Brain microvascular endothelial cell (primary cell): ENCODE results near the gene FUT8.

ENCODE experiments used
- DNase-seq: peaks from one replicate; pipeline ENCODE4 v3.0.0-alpha.2; 2020
- H3K27ac ChIP-seq: fragments of 250-450 bp; sonication (Bioruptor Pico); 2 replicates; pipeline ENCODE4 v1.5.1; 2020; ENCODE audit warnings: mild to moderate bottlenecking, moderate library complexity
- H3K27me3 ChIP-seq: fragments of 250-450 bp; sonication (Bioruptor Pico); replicated peaks from 2 replicates; pipeline ENCODE4 v1.5.1; 2020; ENCODE audit warnings: mild to moderate bottlenecking
- H3K36me3 ChIP-seq: fragments of 250-450 bp; sonication (Bioruptor Pico); replicated peaks from 2 replicates; pipeline ENCODE4 v1.5.1; 2020; ENCODE audit warnings: mild to moderate bottlenecking
- H3K4me3 ChIP-seq: 2 replicates; pipeline ENCODE4 v1.5.1; 2011; ENCODE audit warnings: low read depth, mild to moderate bottlenecking, control low read depth, low read length, moderate library complexity
- in situ Hi-C: cut with HindIII; loops from 2 replicates; pipeline ENCODE4 v1.10.0; 2017; ENCODE audit warnings: low sequenced_read_pairs, low pct_ligation_motif_present
- TF ChIP-seq, protein P1 (sequence below): IDR thresholded peaks from 2 replicates; pipeline ENCODE4 v1.5.1; 2011; ENCODE audit warnings: low read depth, mild to moderate bottlenecking, moderate library complexity, low read length, control low read depth, inconsistent platforms; ENCODE audit errors: missing control alignments

FUT8 gene

DNA sequence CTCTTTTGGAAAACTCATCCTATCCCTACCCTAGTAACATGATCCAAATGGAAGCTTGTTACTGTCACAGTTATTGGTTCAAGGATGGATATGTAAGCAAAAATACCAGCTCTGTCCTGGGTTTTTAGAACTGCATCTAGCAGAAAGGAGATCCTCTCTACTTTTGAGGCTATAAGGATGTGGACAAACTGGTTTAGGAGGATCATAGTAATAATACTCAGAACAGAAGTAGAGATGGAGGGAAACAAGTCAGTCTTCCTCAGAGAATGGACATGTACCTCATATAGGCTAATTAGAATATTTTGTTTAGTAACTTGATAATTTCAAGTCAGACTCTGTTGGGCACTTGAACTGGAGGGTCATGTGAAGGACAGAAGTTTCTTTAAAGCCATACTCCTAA lies 26.6 kb downstream of the FUT8 start:
- H3K27me3 ChIP-seq, result no peaks in the 10 kb centered on the region
- in situ Hi-C loops, result no loop called here
- TF ChIP-seq, protein P1, sequence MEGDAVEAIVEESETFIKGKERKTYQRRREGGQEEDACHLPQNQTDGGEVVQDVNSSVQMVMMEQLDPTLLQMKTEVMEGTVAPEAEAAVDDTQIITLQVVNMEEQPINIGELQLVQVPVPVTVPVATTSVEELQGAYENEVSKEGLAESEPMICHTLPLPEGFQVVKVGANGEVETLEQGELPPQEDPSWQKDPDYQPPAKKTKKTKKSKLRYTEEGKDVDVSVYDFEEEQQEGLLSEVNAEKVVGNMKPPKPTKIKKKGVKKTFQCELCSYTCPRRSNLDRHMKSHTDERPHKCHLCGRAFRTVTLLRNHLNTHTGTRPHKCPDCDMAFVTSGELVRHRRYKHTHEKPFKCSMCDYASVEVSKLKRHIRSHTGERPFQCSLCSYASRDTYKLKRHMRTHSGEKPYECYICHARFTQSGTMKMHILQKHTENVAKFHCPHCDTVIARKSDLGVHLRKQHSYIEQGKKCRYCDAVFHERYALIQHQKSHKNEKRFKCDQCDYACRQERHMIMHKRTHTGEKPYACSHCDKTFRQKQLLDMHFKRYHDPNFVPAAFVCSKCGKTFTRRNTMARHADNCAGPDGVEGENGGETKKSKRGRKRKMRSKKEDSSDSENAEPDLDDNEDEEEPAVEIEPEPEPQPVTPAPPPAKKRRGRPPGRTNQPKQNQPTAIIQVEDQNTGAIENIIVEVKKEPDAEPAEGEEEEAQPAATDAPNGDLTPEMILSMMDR, result no peak
- no peak overlapping the region for H3K27ac ChIP-seq
- H3K36me3 ChIP-seq, result no peaks in the 10 kb centered on the region
- DNase-seq, result no peak
- no peak overlapping the region for H3K4me3 ChIP-seq

DNA sequence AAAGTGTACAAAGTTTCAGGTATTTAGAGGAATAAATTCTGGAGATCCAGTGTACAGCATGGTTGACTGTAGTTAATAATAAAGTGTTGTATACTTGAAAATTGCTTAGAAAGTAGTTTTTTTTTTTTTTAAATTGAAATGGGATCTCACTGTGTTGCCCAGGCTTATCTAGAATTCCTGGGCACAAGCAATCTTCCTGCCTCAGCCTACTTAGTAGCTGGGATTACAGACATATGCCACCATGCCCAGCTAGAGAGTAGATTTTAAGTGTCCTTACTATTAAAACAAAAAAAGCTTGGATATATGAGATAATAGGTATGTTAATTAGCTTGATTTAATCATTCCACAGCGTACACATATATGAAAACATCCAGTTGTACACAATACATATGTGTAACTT lies 27.7 kb downstream of the FUT8 start:
- in situ Hi-C loops, result no loop called here
- no peak overlapping the region for H3K27ac ChIP-seq
- no peaks in the 10 kb centered on the region for H3K27me3 ChIP-seq
- DNase-seq, result no peak
- H3K36me3 ChIP-seq, result no peaks in the 10 kb centered on the region
- H3K4me3 ChIP-seq, result no peak overlapping the region
- TF ChIP-seq, protein P1, result no peak

DNA sequence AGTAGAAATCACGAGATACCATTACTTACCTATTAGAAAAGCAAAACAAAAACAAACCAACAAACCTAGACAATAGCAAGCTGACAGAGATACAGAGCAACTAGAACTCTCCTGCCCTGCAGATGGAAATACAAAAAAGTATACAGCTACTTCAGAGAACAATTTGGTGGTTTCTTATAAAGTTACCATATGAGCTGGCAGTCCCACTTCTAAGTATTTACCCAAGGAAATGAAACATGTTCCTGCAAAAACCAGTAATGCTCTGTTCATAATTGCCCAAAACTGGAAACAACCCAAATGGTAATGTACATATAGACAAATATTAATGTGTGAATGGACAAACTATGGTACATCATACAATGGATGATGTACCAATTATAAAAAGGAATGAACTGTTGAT lies 31.7 kb downstream of the FUT8 start:
- no peaks in the 10 kb centered on the region for H3K36me3 ChIP-seq
- in situ Hi-C loops, result no loop called here
- no peaks in the 10 kb centered on the region for H3K27me3 ChIP-seq
- DNase-seq, result no peak
- H3K4me3 ChIP-seq, result no peak overlapping the region
- TF ChIP-seq, protein P1, result no peak
- H3K27ac ChIP-seq, result no peak overlapping the region

DNA sequence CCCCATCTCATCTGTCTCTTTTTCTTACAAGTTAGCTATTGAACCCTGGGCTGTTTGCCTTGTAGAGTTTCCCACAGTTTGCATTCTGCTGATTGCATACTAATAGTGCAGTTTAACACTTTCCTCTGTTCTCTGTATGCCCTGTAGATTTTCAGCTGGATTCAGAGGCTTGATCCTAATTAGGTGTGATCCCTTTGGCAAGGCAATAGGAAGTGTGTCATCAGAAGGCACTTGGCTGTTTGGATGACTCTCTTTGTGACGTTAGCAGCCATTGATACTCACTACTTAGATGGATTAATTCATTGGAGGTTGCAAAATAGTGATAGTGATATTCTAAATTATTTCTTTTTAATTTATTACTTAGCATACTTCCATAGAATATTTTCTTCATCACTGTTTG lies 33.6 kb downstream of the FUT8 start:
- Histone ChIP-seq H3K36me3 (no peaks in the 10 kb centered on the region), H3K27me3 (no peaks in the 10 kb centered on the region), H3K27ac (no peak overlapping the region), H3K4me3 (no peak overlapping the region)
- TF ChIP-seq, protein P1, result no peak
- in situ Hi-C loops, result no loop called here
- no peak for DNase-seq

DNA sequence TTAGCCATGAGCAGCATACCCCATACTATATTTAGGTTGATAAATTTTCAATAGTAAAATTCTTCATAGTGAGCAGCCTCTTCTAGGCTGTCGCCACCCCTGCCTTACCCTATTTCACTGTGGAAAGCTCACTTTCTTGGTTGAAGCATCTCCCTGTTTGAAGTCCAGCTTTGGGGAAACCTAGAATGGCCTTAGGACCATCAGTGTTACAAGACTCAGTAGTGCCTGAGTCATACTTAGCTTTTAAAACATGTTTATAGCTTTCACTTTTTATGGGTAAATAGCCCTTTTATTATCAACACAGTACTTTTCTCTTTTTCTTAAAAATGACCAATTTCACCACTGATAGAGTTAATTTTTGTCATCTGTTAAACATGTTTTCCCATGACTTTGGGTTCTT lies 37.1 kb downstream of the FUT8 start:
- Histone ChIP-seq H3K27me3 (no peaks in the 10 kb centered on the region), H3K4me3 (no peak overlapping the region), H3K36me3 (no peaks in the 10 kb centered on the region), H3K27ac (no peak overlapping the region)
- no peak for DNase-seq
- in situ Hi-C loops, result no loop called here
- TF ChIP-seq, protein P1, result no peak

DNA sequence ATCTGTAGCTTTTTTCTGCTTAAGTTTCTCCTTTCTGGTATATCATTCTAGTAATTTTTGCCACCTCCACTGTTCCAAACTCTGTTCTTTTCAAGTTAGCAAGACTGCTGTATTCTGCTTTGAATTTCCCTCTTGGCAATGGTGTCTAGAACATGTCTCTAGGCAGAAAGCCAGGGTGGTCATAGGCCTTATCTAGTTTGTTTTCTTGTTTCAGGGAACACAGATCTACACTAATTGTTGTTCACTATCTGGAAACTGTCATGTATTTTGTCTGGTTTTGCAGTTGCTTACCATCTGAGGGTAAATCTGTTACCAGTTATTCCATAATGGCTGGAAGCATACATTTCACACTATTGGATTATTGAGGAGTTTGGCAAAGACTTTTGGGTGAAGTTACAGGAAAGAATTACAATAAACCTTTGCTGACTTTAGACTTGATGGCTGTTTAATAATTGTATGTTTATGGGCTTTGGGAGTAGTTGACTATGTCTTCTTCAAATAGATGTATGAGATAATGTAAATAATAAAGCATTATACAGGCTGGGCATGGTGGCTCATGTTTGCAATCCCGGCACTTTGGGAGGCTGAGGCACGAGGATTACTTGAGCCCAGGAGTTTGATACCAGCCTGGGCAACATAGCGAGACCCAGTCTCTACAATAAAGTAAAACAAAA lies 41.4 kb downstream of the FUT8 start:
- TF ChIP-seq, protein P1, result no peak
- Histone ChIP-seq H3K4me3 (no peak overlapping the region), H3K27me3 (no peaks in the 10 kb centered on the region), H3K36me3 (no peaks in the 10 kb centered on the region), H3K27ac (no peak overlapping the region)
- in situ Hi-C loops, result no loop called here
- DNase-seq, result no peak
